ENCODE results near the gene PRR5.
"Not testable (repeated sequence)": the region's sequence is repeated elsewhere in the genome, so short reads cannot be mapped to it uniquely, and the experiment has no call there.

The PRR5 gene

DNA sequence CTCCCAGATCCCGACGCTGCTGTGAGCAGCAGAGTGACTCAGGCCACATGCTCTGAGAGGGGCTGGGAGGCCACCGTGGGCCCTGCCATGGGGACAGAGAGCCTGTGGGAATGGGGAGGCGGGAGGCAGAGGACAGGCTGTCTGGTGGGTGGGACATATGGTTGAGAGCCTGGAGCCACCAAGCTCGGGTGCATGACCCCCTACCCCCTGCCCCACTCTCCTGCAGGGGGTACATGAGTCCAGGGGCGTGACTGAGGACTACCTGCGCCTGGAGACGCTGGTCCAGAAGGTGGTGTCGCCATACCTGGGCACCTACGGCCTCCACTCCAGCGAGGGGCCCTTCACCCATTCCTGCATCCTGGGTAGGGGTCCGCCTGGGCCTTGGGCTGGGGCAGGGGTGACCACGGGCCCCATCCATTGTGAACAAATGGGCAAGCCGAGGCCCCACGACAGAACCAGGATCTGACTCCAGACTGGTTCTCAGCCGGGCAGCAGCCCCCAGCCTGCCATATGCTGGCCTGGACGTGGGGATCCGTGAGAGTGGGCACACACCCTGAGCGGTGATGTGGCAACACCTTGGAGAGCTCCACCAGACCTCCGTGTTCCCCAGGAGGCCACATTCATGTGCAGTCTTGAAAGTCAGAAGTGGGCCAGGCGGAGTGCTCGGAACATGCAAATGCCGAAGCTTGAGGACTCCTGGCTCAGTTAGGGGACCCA, 33.0 kb downstream of the PRR5 start:
- no peak for DNase-seq (ENCODE audit: low read depth in 2 of 2)

DNA sequence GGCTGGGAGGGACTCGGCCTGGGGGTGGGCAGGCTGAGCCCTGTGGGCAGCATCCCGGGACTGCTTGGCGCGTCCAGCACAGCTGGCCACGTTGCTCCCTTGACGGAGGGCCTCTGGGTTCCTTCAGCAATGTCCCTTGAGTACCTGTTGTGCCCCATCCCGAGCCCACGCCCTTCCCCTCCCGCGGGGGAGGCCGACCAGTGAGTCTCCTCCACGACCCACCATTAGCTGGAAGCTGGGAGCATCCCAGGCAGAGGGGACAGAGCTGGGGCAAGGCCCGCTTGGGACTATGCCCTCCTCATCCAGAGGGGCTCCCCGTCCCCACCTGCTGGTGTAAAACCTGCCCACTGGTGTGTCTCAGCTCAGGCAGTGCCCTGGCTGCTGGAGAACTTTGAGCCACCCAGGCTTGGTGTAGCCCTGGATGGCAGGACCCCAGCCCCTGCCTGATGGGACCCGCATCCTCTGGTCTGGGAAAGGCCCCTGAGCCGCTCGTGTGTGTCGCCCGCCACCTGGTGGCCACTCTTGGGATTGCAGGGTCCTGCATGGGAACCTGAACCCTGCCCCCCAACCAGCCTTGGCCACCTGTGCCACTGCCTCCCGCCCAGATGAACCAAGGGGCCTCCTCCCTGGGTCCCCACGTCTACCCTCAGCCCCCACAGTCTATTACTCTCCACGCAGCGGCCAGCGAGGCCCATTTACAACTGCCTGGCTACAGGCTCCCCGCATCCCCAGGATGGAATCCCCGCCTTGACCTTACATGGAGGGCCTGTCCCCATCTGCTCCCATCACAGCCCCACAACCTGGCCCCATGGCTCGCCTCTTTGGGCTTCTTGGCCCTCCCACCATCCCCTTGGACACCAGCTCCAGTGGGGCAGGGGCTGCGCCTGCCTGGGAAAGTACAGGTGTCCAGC, 33.8 kb downstream of the PRR5 start:
- peak in 1 of 2 experiments; percentile 11 for DNase-seq (ENCODE audit: low read depth in 2 of 2)

DNA sequence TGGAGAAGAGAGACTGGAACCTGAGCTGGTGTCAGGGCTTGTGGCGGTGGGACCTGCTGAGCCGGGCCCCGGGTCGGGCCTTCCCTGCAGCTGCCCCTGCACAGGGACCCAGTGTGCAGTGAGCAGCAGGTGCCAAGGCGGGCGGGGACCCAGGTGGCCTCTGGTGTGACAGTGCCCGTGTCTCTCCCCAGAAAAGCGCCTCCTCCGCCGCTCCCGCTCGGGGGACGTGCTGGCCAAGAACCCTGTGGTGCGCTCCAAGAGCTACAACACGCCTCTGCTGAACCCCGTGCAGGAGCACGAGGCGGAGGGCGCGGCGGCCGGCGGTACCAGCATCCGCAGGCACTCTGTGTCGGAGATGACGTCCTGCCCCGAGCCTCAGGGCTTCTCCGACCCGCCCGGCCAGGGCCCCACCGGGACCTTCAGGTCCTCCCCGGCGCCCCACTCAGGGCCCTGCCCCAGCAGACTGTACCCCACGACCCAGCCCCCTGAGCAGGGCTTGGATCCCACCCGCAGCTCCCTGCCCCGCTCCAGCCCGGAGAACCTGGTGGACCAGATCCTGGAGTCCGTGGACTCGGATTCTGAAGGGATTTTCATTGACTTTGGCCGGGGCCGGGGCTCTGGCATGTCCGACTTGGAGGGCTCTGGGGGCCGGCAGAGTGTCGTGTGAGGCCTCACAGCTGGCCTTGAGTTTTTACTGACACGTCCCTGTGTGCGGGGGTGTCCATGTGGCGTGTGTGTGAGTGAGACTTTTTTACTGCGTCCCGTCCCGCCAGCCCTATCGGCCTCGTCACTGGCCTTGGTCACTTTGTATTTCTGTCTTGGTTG, 34.8 kb downstream of the PRR5 start:
- no peak for DNase-seq (ENCODE audit: low read depth in 2 of 2)

DNA sequence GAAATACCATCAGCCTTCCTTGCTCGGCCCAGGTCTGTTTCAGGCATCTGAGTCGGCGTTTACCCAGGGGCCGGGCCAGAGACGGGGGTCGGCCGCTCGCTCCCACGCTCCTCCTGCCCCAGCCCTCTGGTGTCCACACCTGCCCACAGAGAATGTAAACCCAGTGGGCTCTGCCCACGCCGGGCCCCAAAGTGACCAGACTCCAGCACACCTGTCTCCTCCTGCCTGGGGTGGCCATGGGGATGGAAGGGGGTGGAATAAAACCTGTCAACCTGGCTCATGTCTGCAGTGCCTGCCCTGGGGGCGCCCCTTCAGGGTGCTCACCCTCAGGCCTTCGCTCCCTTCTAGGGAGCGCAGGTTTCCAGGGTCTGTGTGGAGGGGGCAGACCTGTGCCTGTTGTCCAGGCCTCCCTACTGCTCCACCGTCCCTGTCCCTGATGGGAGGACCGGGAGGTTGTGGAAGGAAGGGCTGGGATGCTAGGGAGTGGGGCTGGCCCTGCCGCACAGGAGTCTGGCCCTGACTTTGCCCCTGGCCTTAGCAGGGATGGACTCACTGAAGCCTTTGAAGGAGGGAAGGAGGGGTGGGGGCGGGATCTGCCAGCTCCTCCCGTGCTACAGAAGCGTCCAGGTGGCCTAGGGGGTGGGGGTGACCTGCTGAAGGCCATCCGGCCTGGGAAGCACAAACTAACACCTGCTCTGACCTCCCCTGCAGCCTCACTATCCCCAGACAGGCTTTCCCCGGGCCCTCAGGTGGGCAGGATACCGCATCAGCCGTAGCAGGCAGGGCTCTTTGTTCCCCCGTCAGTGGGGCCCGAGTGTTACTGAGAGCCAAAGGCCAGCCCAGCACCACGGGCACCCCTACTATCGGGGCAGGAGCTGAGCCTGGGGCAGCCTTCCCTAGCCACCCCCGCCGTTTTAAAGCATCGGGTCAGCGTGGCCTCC, 35.7 kb downstream of the PRR5 start:
- DNase-seq (ENCODE audit: low read depth in 2 of 2), result no peak

DNA sequence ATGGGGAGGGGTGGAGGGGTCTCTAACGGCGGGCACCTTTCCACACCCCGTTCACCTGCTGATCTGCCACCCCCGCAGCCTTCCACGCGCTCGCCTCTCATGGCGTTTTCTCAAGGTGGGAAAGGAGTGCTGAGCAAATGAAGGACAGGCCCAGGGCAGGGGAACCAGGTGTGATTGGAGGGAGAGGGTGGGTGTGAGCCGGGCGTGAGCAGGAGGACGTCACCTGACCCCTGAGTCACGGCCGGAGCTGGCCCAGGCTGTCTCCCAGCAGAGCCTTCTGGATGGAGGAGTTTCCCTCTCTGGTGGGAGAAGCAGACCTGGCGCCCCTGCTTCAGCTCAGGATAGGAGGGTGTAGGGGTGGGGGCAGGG, 36.3 kb downstream of the PRR5 start:
- no peak for DNase-seq (ENCODE audit: low read depth in 2 of 2)

DNA sequence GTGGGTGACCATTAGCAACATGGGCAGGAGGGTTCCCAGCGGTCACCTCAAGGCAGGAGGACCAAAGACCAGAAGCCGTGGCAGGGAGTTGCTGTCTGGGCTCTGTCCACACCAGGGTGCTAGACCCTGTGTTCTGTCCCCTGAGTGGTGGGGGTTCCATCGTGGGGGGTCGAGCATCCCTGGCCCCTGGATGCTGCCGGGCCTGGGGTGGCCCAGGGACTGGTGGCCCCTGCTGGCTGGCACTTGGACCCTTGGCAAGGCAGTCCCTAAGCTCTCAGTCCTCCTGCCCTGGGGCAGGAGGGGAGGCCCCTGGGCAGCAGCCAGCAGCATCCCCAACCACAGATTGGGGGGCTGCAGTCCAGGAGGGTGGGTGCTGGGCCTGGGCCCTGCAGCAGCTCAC, 37.0 kb downstream of the PRR5 start:
- no peak for DNase-seq (ENCODE audit: low read depth in 2 of 2)

DNA sequence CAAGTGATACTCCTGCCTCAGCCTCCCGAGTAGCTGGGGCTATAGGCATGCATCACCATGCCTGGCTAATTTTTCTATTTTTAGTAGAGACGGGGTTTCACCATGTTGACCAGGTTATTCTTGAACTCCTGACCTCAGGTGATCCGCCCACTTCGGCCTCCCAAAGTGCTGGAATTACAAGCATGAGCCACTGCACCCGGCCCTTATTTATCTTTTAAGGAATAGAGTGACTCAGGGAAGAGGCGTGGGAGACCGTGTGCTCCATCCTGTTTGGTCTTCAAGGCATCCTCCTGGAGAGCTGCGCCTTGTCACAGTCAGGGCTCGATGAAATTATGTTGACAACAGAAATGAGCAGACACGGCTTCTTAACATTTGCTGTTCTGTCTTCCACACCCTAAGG, 37.7 kb downstream of the PRR5 start:
- not testable (repeated sequence) for DNase-seq (ENCODE audit: low read depth in 2 of 2)

DNA sequence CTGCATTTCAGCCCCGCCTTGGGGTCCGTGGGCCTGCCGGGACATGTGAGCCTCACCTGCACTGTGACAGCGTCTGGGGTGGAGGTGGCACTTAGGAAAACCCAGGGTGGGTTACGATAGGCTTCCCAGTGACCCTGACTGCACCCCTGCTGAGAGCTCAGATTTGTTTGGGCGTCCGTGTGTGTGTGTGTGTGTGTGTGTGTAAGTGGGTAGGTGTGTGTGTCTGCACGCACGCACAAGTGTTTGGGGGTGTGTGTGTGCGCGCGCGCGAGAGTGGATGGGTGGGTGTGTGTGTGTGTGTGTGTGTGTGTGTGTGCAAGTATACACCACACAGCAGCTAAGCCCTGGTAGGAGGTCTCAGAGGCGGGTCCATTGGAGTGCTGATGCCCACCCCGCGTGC, 38.3 kb downstream of the PRR5 start:
- no peak for DNase-seq (ENCODE audit: low read depth in 2 of 2)

DNA sequence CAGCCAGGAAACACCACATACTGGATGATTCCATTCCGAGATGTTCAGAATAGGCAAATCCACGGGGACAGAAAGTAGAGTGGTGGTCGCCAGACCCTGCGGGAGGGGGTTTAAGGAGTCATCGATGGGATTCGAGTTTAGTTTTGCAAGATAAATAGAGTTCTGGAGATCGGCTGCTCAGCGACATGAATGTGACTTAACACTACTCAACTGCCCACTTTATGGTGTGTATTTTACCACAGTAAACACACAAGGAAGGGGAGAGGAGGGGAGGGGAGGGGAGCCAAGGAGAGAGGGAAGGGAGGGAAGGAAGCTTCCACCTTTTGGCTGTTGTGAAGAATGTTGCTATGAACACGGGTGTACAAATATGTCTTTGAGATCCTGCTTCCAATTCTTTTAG, 39.9 kb downstream of the PRR5 start:
- no peak for DNase-seq (ENCODE audit: low read depth in 2 of 2)

DNA sequence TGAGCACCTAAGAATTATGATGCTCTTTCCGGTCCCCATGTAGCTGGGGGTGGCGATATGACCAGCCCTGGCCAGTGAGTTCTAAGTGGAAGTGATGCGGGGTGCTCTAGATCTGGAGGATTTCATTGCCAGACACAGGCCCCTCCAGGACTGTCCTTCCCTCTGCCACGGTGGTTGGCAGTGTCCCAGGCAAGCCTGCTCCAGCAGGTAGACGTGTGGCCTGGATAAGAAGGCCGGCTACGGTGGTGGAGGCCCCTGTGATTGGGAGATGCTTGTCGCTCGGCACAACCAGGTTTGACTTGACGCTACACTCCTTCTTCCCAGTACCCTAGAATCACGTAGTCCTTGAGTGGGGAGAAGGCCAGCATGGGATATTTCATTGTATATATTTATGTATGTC, 41.2 kb downstream of the PRR5 start:
- no peak for DNase-seq (ENCODE audit: low read depth in 2 of 2)

DNA sequence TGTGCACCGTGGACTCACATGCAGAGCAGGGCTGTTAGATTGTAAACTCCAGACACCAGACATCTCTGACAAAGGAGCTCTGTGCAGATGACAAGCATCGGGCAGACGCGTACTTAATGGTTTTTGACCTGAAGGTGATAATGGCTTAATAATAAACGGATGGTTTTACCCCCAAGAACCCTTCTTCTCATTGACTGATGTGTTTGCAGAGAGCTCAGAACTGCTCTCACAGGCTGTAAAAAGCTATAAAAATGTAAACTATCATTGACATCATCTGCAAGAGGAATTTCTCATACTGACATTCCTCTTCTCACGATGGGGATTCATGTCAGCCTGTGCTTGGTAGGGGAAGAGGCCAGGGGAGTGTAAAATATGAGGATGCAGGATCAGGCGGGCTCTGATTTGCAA, 41.8 kb downstream of the PRR5 start:
- DNase-seq (ENCODE audit: low read depth in 2 of 2), result no peak

DNA sequence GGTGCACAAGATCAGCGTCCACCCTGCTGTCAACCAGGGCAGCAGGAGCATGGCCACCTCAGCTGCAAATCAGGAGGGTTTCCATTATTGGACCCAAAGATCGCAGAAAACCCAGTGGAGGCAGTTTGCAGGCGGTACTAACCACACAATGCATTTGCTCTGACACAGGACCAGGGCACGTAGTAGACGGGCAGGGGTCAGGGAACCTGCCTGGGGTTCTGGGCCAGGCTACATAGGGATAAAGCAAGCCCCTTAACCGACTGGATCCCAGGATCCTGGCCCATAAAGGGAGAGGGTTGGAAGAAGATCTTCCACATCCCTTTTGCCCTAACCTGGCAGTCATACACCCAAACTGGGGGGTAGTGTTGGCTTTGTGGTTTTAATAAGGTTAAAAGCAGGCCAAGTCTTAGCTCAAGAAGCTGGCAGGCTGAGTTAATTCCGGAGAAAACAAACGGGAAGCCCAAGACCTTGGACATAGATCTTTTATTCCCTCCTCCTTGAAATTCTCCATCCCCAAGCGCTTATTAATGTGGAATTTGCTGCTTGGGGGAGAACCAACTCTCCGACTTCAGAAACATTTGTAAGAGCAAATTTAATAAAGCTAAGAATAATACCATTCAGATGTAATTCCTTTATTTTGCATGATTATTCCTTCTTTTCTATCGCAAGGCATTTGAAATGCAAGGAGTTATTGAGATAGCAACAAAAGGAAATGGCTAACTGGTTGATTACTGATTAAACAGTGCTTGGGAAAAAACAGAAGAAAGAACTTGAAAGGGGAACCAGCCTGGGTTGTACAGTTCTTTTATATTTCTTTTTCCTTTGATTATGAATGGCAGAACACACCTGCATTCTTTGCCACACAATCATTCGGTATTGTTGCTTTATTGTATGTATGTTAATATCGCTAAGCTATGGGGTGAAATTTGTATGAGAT, 44.1 kb downstream of the PRR5 start:
- DNase-seq (ENCODE audit: low read depth in 2 of 2), result no peak

DNA sequence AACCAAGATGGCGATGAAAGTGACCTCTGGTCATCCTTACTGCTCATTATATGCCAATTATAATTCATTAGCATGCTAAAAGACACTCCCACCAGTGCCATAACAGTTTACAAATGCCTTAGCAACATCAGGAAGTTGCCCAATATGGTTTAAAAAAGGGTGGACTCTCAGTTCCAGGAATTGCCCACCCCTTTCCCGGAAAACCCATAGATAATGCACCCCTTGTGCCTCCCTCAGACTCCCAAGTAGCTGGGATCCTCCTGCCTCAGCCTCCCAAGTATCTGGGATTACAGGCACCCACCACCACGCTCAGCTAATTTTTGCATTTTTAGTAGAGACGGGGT, 45.8 kb downstream of the PRR5 start:
- not testable (repeated sequence) for DNase-seq (ENCODE audit: low read depth in 2 of 2)

DNA sequence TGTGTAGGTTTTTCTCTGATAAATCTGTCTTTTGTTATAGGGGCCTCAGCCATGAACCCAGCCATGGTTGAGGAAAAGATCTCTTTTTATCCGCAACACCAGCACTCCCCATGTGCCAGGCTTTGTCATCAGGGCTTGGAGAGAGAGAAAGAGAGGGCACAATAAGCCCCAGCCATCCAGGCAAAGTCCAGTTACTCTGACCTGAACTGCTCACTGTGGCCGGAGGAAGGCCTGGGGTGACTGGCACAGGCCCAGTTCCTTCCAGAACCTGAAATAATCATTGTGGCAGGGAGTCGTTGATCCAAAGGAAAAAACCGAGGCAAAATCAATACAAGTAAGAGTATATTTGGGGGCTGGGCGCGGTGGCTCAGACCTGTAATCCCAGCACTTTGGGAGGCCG, 46.5 kb downstream of the PRR5 start:
- no peak for DNase-seq (ENCODE audit: low read depth in 2 of 2)

DNA sequence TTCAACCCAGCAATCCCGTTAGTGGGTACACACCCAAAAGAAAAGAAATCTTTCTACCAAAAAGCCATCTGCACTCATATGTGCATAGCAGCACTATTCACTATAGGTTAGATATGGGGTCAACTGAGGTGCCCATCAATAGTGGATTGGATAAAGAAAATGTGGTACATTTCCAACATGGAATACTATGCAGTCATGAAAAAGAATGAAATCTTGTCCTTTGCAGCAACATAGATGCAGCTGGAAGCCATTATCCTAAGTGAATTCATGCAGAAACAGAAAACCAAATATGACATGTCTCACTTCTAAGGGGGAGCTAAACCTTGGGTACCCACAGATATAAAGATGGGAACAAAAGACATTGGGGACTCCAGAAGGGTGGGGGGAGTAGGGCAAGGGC, 48.5 kb downstream of the PRR5 start:
- DNase-seq (ENCODE audit: low read depth in 2 of 2), result no peak

DNA sequence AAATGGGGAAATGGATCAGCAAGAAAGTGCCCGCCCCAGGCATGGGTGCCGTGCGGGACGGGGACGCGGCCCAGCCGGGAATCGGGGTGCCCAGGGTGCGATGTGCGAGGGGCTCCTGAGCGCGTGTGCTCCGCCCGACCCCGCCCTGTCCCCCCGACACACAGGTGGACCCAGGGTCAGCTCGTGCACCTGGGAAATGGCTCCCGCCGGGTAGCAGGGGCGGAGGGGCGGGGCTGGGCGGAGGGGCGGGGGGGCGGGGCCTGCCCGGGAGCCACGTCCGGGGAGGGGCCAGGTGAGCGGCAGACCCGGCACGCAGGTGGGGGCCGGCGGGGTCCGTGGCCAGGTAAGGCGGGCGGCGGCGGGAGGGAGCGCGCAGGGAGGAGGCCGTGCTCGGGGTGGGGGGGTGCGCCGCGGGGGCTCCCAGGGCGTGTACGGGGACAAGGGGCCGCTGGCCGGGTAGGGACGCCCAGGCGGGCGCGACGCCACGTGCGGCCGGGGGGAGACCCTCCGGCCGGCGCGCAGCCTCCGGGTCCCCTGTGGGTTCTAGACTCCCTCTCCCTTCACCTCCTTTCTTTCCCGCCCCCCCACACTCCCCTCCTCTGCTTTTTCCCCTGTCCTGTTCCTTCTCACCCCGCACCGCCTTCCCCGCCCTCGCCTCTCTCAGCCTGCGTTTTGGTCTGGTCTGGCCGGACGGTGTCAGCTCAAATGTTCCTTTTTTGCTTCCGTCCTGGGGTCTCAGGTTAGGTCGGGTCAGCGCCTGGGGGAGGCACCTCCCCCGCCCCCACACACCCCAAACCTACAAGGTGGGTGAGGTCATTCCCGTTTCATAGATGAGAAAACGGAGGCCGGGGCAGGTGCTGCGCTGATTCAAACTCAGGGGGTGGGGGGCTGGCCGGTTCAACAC, 50.5 kb downstream of the PRR5 start, which contains the start of gene ARHGAP8:
Gene ARHGAP8, plus strand, starts transcription at position 291 of the 904 bp plus-strand sequence. CDS start 33,953 bp downstream, outside the sequence.
- DNase-seq (ENCODE audit: low read depth in 2 of 2), result no peak

DNA sequence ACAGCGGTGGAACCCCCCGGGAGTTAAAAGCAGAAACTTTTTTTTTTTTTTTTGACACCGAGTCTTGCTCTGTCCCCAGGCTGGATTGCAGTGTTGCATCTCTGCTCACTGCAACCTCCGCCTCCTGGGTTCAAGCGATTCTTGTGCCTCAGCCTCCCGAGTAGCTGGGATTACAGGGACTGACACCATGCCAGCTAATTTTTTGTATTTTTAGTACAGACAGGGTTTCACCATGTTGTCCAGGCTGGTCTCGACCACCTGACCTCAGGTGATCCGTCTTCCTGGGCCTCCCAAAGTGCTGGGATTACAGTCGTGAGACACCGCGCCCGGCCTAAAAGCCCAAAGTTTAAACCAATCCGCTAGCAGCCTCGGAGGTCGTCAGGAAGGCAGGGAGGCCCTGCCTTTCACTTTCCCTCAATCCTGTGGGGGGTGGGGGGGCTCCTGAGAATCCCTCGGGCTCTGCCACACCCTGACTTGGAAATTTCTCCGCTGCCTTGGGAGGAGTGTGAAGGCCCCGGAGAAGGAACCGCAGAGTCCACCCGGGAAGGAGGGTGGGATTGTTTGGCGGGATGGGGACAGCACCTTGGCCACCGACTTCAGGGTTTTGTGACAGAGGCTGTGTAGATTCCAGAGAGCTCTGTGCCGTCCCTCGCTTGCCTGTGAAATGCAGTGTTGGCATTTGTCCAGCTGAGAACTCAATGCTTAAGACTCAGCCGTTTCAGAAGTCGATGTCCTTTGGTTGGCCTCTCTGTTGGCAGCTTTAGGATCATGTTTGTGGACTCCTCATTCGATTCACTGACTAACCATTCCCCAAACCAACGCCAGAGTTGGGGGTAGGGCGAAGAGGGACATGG, 51.4 kb downstream of the PRR5 start:
- peak; percentile 30 to 37 for DNase-seq (ENCODE audit: low read depth in 2 of 2)

DNA sequence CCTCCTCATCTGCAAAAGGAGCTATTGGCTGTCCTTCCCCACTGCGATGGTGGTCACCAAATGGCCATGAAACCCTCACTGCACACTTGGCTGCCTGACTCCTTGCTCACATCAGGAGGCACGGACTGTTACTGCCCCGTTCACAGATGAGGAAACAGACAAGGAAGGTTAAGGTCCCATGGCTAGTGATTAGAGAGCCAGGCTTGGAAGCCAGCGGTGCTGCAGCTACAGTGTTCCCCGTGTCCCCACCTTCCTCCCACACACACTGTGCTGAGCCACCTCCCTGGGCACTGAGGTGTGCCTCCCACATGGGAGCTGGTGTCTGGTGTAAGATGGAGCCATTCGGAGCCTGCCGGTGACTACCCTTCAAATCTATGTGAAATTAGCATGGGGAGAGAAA, 53.0 kb downstream of the PRR5 start:
- no peak for DNase-seq (ENCODE audit: low read depth in 2 of 2)
